Skeletal muscle tissue (tissue), 4 donors: ENCODE measurements around the gene XPR1. TPM values are rescaled to one million over a fixed set of nuclear protein-coding genes. Genes with fewer than 3 reads are reported as not detected.

Experiments used
- H3K27ac ChIP-seq: one replicate; pipeline ENCODE4 v1.7.0; 2013; ENCODE audit warnings: mild to moderate bottlenecking, low read depth, low read length, inconsistent platforms
- H3K27me3 ChIP-seq, 3 donors: one replicate each; pipeline ENCODE4 v1.7.0; 2013; ENCODE audit warnings: low read length in 3 of 3; ENCODE audit not compliant: control insufficient read depth in 3 of 3, insufficient read depth in 3 of 3
- H3K36me3 ChIP-seq, 3 donors: one replicate each; pipeline ENCODE4 v1.7.0; 2013; ENCODE audit warnings: low read length in 3 of 3; ENCODE audit not compliant: control insufficient read depth in 3 of 3, insufficient read depth in 3 of 3
- H3K4me1 ChIP-seq, 3 donors: one replicate each; pipeline ENCODE4 v1.7.0; 2013; ENCODE audit warnings: low read length in 3 of 3, mild to moderate bottlenecking in 3 of 3; ENCODE audit not compliant: control insufficient read depth in 3 of 3, insufficient read depth in 3 of 3
- H3K4me3 ChIP-seq, 3 donors: one replicate each; pipeline ENCODE4 v1.7.0; 2013; ENCODE audit warnings: low read length in 3 of 3
- H3K9ac ChIP-seq, 3 donors: one replicate each; pipeline ENCODE4 v1.7.0; 2013; ENCODE audit warnings: low read length in 3 of 3, mild to moderate bottlenecking in 3 of 3, moderate library complexity in 2 of 3, low read depth in 1 of 3
- H3K9me3 ChIP-seq, 3 donors: one replicate each; pipeline ENCODE4 v1.7.0; 2013; ENCODE audit warnings: low read length in 3 of 3; ENCODE audit not compliant: control insufficient read depth in 3 of 3
- total RNA-seq: library from RNA; depleted of rRNA; stranded (reverse); fragments of >200 nt; gene quantifications from one replicate; pipeline ENCODE4 v1.2.3, GENCODE V29; 2014
- donor health status: Osteomylitis.

XPR1 gene
- total RNA-seq, 1 donor from 2014 or later = 13.0 TPM

GRCh38 chr1:180911640-180912191 lies 279.9 kb downstream of the XPR1 start:
- H3K36me3 ChIP-seq = no peaks in the 10 kb centered on the region
- H3K9me3 ChIP-seq = no peaks in the 10 kb centered on the region
- peak overlapping the region; percentile 66 to 69 (median 67) for H3K4me3 ChIP-seq
- peaks cover 6 to 7% (median 7%) of the 10 kb centered on the region in 3 donors for H3K4me1 ChIP-seq
- peak overlapping the region; percentile 36 for H3K27ac ChIP-seq
- H3K27me3 ChIP-seq = peaks cover 3 to 30% (median 4%) of the 10 kb centered on the region in 3 donors
- peak overlapping the region in 2 of 3 donors; percentile 2 to 68 for H3K9ac ChIP-seq

GRCh38 chr1:180912211-180912800 lies 280.5 kb downstream of the XPR1 start:
- Histone ChIP-seq H3K4me1 (peaks cover 6 to 7% (median 7%) of the 10 kb centered on the region in 3 donors), H3K9me3 (no peaks in the 10 kb centered on the region), H3K9ac (peak overlapping the region; percentile 2 to 68 (median 33)), H3K27ac (peak overlapping the region; percentile 36), H3K36me3 (no peaks in the 10 kb centered on the region), H3K27me3 (peaks cover 3 to 30% (median 4%) of the 10 kb centered on the region in 3 donors), H3K4me3 (peak overlapping the region; percentile 66 to 69 (median 67))

GRCh38 chr1:180912801-180913565 lies 281.2 kb downstream of the XPR1 start, which contains the start of gene KIAA1614:
KIAA1614 (plus strand) TSS chr1:180912897; CDS start chr1:180913244, 347 bp downstream.
- Histone ChIP-seq H3K36me3 (no peaks in the 10 kb centered on the region), H3K27me3 (peaks cover 3 to 30% (median 4%) of the 10 kb centered on the region in 3 donors), H3K9me3 (no peaks in the 10 kb centered on the region), H3K4me1 (peaks cover 6 to 7% (median 7%) of the 10 kb centered on the region in 3 donors), H3K27ac (peak within 1 kb of the TSS; percentile 54), H3K9ac (peak within 1 kb of the TSS; percentile 33 to 68 (median 59)), H3K4me3 (peak within 1 kb of the TSS; percentile 66 to 69 (median 67))

- Histone ChIP-seq H3K27ac (no peak overlapping the region), H3K4me3 (no peak overlapping the region), H3K4me1 (peaks cover 6 to 7% (median 7%) of the 10 kb centered on the region in 3 donors), H3K27me3 (peaks cover 3 to 22% (median 4%) of the 10 kb centered on the region in 3 donors), H3K36me3 (no peaks in the 10 kb centered on the region), H3K9me3 (no peaks in the 10 kb centered on the region), H3K9ac (no peak overlapping the region)
These were observed 283.7 kb downstream of the XPR1 start for GRCh38 chr1:180915426-180915965.

GRCh38 chr1:180916012-180916770 lies 284.4 kb downstream of the XPR1 start:
- Histone ChIP-seq H3K9ac (no peak overlapping the region), H3K36me3 (no peaks in the 10 kb centered on the region), H3K9me3 (no peaks in the 10 kb centered on the region), H3K27ac (no peak overlapping the region), H3K4me3 (no peak overlapping the region), H3K27me3 (peaks cover 3 to 16% (median 4%) of the 10 kb centered on the region in 3 donors), H3K4me1 (peaks cover 6 to 7% (median 7%) of the 10 kb centered on the region in 3 donors)

- Histone ChIP-seq H3K9me3 (no peaks in the 10 kb centered on the region), H3K9ac (no peak overlapping the region), H3K4me3 (no peak overlapping the region), H3K36me3 (no peaks in the 10 kb centered on the region), H3K27ac (no peak overlapping the region), H3K27me3 (peaks cover 0 to 11% (median under 1%) of the 10 kb centered on the region in 3 donors), H3K4me1 (peaks cover 2 to 7% (median 5%) of the 10 kb centered on the region in 3 donors)
These were observed 284.9 kb downstream of the XPR1 start for GRCh38 chr1:180916771-180917170.

GRCh38 chr1:180917306-180918065 lies 285.7 kb downstream of the XPR1 start:
- Histone ChIP-seq H3K4me1 (peaks cover 0 to under 1% (median 0%) of the 10 kb centered on the region in 3 donors), H3K9me3 (no peaks in the 10 kb centered on the region), H3K9ac (no peak overlapping the region), H3K27me3 (peaks cover 0 to 5% (median 0%) of the 10 kb centered on the region in 3 donors), H3K4me3 (no peak overlapping the region), H3K36me3 (no peaks in the 10 kb centered on the region), H3K27ac (no peak overlapping the region)

GRCh38 chr1:180918519-180918918 lies 286.7 kb downstream of the XPR1 start:
- Histone ChIP-seq H3K9ac (no peak overlapping the region), H3K9me3 (no peaks in the 10 kb centered on the region), H3K36me3 (no peaks in the 10 kb centered on the region), H3K27me3 (peaks cover 0 to 3% (median 0%) of the 10 kb centered on the region in 3 donors), H3K4me1 (peaks cover 0 to 2% (median 0%) of the 10 kb centered on the region in 3 donors), H3K4me3 (no peak overlapping the region), H3K27ac (no peak overlapping the region)
